ENCODE results near the gene RFK. TPM values are rescaled to one million over a fixed set of nuclear protein-coding genes. Genes with fewer than 3 reads are reported as not detected.

Gene RFK
- total RNA-seq, 1 experiment from 2014 or later: 23.6 TPM

DNA sequence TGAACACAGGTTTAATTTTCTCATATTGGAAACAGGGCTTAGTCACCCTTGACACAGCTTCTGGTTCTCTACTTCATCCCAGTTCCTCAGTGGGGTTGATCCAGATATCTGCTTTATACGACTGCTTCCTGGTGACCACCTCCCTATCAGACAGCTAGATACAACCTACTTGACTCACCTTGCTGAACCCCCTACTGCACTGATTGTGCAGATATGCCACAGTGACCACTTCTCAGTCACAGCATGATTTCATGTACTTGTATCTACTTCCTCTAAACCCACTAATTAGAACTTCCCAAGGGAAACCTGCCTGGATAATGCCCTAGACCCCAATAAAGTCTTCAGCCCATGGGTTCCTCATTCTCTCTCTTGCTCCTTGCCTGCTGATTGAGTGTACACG is 18.4 kb upstream of the RFK start:
- no peak for DNase-seq (ENCODE audit: low spot score)

DNA sequence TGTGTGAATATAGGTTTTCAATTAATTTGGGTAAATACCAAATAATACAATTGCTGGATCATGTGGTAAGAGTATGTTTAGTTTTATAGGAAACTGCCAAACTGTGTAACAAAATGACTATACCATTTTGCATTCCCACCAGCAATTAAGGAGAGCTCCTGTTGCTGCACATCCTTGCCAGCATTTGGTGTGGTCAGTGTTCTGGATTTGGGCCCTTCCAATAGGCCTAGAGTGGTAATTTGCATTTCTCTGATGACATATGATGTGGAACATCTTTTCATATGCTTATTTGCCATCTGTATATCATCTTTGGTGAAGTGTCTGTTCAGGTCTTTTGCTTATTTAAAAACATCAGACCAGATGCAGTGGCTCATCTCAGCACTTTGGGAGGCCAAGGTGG is 11.6 kb upstream of the RFK start:
- no peak for DNase-seq (ENCODE audit: low spot score)

DNA sequence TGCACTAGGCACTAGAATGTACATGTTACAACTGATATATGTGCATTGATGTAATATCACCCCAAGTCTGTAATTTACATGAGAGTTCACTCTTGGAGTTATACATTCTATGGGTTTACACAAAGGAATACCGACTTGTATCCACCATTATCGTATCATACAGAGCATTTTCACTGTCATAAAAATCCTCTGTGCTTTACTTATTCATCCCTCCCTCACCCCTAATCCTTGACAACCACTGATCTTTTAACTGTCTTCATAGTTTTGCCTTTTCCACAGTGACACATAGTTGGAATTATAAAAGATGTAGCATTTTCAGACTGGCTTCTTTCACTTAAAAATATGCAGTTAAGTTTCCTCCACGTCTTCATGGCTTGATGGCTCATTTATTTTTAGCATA is 11.1 kb upstream of the RFK start:
- DNase-seq (ENCODE audit: low spot score): no peak

DNA sequence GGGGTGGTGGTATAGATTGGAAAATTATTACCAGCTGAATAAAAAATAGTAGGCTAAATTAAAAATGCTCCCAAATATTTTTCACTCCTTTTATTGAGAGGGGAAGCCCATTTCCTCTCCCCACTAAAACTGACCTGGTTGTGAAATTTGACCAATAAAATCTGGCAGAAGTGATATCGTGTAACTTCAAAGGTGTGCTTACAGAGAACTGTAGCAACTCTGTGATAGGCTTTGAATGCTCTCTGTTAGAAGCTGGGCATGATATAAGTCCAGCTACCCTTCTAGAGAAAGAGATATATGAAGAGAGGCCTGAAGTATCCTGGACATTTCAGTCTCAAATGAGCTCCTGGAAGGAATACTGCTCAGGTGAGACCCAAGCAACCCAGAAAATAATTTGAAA is 10.2 kb upstream of the RFK start:
- no peak for DNase-seq (ENCODE audit: low spot score)

DNA sequence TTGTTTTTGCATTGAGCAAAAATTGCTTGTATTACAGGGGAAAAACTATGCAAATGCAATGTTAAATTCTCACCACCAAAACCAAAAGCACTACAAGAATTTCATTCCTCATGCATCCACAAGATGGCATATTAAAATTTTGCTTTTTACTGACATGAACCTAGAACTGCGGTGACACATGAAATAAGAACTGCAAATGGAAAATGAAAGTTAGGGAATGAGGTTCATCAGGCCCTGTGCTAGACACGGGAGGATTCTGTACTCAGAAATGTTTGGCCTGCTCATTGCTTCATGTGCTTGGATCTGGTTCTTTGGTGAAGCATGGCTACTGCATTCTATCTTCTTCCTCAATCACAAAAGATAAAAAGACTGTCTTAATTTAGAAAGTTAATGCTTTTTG is 9.1 kb upstream of the RFK start:
- DNase-seq (ENCODE audit: low spot score): peak; percentile 64

DNA sequence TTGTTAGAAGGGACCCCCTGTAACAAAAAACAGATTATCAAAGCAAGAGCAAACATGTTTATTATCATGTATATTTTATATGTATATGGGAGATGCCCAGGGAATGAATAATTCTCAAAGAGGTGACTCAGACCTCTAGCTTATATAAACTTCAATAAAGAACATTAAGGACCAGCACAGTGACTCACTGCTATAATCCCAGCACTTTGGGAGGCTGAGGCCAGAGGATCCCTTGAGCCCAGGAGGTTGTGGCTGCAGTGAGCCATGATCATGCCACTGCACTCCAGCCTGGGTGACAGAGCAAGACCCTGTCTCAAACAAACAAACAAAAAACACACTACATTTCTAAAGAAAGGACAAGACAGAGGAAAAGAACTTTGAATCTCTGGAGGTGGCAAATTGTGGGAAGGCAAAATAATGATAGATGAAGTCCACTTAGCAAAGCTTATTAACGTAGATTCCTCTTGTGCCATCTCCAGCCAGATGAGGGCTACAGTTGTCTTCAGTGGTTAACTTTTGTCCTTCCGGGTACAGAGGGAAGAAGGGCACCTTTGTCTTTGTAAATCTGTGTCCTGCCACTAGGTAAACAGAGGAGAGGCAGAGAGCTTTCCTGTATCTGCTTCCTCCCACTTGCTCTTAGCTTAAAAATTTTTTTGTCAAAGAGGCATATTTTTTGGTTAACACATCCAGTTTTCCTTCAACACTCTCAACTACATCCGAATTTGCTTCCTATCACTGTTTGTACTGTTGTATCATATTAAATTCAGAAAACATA is 7.5 kb upstream of the RFK start:
- peak; percentile 42 for DNase-seq (ENCODE audit: low spot score)

DNA sequence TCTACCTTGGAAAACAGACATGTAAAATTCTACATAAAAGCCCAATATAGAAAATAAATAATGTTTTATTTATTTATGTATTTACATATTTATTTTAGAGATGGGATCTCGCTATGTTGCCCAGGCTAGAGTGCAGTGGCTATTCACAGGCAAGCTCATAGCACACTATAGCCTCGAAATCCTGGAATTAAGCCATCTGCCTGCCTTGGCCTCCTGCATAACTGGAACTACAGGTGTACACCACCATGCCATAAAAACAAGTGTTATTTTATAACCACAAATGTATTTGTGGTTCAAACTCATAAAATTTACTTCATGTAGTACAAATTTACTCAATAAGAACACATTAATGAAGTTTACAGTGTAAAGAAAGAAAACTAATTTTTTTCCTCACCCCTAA is 7.0 kb upstream of the RFK start:
- no peak for DNase-seq (ENCODE audit: low spot score)

DNA sequence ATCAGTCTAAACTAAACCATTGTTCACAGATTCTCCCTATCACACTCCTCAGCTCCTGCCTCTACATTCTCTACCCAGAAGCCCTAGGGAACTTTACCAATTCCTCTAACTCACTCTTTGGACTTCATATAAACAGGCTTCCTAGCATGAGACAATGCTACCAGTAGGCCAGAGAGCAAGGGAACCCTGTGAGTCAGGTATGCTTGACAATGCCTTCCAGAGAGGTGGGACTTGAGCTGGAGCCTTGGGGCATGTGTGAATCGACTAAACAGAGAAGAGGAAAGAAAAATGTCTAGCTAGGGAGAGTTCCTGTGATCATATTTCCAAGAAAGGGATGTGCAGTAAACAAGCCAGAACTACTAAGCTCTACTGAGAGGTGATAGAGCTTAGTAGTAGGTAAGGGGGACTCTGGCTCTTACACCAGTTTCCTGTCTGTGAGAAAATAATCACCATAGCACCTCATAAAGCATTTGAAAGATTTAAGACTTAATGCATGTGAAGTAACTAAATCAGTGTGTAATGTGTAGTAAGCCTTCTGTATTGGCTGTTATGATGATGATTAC is 6.4 kb upstream of the RFK start:
- peak; percentile 30 for DNase-seq (ENCODE audit: low spot score)

DNA sequence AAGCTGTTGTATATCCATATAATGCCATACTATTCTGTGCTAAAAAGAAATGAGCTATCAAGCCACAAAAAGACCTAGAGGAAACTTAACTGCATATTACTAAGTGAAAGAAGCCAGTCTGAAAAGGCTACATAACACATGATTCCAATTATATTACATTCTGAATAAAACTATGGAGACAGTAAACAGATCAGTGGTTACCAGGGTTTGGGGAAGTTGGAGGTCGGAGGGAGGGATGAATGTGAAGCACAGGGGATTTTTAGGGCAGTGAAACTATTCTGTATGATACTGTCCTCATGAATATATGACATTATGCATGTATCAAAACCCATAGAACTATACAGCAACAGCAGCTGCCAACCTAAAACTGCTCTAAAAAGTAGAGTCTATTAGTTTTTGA is 5.6 kb upstream of the RFK start:
- no peak for DNase-seq (ENCODE audit: low spot score)

DNA sequence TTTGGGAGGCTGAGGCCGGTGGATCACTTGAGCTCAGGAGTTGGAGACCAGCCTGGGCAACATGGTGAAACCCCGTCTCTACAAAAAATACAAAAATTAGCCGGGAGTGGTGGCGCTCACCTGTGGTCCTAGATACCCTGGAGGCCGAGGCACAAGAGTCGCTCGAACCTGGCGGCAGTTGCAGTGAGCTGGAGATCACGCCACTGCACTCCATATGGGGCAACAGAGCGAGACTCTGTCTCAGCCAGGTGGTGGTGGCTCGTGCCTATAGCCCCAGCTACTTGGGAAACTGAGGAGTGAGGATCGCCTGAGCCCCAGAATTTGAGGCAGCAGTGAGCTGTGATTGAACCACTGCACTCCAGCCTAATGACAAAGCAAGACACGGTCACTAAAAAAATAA is 2.4 kb upstream of the RFK start:
- no peak for DNase-seq (ENCODE audit: low spot score)

DNA sequence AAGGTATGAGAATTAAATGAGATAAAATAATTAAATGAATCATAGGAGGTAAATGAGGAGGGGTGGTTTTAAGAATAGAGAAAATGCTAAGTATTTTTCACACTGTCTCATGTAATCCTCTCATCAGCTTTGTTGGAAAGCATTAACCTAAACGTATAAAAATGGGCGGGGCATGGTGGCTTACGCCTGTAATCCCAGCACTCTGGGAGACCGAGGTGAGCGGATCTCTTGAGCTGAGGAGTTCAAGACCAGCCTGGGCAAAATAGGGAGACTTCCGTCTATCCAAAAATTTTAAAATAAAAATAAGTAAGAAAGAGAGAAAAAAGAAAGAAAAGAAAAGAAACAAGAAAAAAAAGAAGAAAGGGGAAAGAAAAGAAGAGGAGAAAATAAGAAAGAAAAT is 1.9 kb upstream of the RFK start:
- no peak for DNase-seq (ENCODE audit: low spot score)

DNA sequence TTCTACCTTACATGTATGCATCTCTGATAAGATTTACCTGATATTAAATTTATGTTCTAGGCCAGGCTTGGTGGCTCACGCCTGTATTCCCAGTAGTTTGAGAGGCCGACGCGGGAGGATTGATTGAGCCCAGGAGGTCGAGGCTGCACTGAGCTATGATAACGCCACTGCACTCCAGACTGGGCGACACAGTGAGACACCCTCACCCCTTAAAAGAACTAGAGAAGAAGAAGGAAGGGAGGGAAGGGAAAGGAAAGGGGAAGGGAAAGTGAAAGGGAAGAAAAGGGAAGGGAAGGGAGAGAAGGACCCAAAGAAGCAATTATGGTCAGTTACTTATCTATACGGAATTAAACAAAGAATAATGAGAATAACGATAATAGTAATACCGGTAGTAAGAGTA is 1.2 kb upstream of the RFK start:
- no peak for DNase-seq (ENCODE audit: low spot score)

DNA sequence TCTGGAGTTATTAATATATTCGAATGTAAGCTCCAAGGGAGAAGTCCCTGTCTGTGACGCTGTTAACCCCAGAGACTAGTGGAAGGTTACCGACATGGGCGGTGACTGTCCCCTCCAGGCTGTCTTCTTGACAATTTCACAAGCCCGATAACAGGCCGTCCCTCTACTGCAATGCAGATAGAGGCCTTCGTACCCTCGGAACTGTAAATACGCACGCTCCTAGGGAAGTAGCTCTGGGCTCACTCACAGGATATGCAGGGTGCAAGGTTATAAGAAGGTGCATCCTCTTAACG is 680 bp upstream of the RFK start:
- DNase-seq (ENCODE audit: low spot score): peak; percentile 76

DNA sequence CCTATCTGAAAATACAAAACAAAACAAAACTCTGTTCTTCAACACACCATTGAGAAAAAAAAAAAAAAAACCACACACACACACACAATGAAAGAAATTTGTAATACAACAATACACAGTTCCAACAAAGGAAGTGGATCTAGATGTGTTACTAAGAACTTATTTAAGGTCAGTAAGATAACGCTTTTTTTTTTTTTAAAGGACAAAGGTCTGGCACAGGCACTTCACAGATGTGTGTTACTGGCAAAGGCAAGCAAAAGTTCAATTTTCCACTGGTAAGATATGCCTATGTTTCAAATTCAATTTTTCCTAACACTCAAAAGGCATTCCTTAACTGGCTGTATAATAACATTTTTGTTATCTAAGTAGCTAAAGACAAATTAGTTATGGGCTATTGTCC is 3.6 kb downstream of the RFK start:
- no peak for DNase-seq (ENCODE audit: low spot score)

DNA sequence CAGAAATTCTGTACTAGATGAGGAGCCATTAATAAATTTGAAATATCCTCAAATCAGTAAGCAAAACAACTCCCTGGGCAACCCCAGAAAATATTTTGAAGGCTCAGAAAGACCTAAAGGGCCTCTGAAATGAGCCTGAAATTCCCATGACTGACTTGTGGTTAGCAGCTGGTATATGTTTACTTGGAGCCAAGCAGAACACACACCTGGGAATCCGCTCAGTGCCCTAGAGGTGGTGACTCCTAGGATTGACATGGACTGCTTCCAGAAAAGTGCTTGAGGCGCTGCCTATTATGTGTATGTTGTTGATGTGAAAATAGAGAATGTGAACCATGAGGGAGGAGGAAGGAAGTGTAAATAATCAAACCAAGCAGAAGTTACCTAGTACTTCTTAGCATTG is 14.7 kb downstream of the RFK start:
- peak; percentile 69 for DNase-seq (ENCODE audit: low spot score)

DNA sequence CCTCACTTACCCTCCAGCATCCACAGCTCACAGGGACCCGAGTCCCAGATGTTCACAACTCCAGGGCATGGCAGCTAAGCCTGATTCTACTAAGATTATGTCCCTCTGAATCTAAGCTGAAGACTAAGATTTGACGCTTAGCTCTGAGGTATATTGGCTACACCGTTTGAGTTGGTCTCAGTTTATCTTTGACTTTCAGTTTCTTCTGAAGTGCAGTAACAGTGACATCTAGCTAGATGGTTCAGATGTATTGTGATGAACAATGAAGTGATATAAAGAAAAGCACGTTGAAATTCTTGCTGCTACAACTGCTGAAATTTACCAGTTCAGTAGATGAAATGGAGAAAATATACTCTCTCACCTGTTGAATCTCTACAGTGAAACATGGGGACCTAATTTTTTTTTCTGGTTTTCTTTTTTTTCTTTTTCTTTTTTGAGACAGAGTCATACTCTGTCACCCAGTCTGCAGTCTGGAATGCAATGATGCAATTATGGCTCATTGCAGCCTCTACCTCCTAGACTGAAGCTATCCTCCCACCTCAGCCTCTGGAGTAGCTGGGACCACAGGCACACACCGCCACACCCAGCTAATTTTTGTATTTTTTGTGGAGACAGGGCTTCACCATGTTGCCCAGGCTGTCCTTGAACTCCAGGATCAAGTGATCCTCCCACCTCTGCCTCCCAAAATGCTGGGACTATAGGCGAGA is 15.7 kb downstream of the RFK start:
- DNase-seq (ENCODE audit: low spot score): no peak

DNA sequence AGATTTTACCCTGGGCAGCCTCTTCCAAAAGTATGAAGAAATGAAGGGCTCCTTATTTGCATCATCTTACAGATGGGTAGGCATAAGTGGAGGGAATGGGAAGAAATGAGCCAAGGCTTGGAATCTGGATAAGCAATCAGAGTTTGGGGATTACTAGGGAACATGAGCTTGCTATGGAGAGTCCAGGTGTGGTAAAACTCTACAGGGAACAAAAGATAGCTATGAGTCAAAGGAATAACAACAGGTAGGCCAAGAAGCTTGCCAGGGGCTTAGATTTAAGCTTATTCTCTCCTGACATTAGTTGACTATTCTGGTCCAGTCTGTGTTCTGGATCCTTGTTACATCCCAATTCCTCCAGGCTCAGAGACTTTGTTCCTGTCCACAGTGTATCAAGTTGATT is 16.4 kb downstream of the RFK start:
- no peak for DNase-seq (ENCODE audit: low spot score)

DNA sequence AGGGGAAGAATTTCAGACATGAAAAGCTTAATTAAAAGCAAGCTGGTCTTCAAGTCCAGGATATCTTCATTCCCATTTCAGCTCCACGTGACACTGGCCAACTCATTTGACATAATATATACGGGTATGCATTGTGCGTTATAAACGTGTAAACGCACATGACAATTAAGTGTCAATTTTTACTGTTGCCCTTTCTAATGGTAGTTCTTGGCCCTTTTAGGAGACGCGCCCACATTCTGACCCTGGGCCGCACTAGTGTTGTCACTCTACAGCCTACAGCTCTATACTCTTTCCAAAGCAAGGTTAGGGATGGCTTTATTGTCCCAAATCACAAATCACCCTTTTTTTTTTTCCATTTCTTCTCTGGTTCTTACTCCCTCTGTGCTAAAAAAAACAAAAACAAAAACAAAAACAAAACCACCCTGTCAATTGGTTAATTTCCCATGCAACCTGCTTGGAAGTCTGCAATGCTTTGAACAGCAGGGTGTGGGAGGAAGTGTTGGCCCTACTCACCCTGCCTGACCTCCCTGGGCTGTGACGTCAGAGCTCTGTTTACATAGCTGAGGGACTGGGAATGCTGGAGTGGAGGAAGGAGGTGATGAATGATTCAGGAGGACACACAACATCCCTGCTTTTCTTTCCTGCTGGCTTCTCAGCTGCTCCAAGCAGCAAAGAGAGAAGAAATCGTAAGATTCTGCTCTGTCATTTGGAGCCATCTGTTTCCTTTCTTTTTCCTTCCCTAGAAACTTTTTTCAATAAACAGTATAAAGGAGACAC is 19.3 kb downstream of the RFK start:
- DNase-seq (ENCODE audit: low spot score): peak; percentile 83

DNA sequence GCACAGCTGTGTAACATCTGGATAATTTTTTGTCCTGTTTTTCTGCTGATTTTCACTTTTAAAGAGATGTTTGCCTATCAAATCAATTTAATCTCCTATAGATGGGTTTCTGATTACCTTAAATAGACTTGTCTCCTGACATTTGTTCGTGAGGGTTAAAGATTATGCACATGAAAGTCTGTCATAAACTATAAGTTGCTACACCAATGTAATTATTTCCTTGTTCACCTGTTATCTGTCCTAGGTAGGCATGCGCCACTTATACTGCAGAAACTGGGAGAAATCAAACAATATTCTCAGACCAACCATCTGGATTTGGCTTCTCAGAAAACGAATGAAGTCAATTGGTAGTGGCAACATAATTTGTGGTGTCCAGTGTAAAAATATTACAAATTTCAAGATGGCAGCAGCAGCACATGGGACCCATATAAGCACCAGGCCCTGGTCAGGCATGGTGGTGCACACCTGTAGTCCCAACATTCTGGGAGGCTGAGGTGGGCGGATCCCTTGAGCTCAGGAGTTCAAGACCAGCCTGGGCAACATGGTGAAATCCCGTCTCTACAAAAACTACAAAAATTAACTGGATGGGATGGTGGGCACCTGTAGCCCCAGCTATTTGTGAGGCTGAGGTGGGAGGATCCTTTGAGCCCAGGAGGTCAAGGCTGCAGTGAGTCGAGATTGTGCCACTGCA is 20.3 kb downstream of the RFK start:
- no peak for DNase-seq (ENCODE audit: low spot score)

DNA sequence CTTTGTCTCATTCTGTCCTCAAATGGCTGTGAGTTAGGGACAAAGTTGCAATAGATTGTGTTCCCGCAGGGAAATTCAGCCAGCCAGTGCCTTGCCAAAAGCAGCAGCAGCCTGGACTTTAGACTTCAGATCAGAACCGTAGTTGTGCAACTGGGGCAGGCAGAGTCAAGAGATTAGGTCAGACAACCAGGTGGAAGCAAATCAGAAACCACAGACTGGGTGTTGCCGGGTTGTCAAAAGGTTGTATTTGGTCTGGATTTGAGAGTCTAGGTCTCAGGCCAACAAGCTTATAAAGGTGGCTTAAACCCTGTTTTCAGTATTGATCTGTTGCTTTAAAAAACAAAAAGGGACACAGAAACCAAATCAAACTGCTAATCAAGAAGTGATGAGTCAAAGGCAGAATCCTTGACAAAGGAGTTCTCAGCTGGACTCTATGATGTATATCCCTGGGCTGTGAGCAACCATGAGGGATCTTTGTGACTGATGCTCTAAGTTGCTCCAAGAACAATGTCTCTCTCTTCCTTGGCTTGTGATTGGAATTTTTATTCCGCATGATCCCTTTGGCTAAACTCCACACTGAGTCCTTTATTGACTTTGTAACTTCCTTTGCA is 20.9 kb downstream of the RFK start:
- DNase-seq (ENCODE audit: low spot score): peak; percentile 68

DNA sequence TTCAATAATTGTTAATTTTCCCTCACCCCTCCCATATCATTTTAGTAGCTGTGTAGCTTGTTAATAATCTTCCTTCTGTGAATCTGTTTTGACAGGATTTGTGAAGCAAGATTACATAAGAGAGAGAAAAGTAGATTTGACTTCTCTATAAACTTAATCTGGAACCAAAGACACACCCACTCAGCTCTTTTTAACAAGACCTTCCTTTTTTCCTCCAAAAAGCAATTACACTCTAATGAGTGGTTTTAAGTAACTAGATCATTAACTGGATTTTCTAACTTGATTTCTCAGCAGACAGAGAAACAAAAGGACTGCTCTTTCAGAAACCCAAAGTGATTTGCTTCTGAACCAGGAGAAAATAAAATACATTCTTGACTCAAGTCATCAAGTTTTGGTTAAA is 21.9 kb downstream of the RFK start:
- DNase-seq (ENCODE audit: low spot score): no peak

DNA sequence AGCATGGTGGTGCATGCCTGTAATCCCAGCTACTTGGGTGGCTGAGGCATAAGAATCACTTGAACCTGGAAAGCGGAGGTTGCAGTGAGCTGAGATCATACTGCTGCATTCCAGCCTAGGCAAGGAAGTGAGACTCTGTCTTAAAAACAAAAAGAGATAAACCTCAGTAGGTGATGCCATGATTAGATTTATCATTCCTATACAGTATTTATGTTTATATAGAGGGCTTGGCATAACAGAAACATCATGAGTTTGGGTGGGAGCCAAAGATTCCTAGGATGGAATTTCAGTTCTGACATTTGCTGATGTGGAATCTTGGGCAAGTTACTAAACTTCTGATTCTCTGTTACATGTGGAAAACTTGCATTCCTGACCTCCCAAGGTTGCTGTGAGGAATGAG is 22.3 kb downstream of the RFK start:
- no peak for DNase-seq (ENCODE audit: low spot score)

Data from HT-29 (cell line).